ENCODE measurements around the gene ZRANB3. TPM values are rescaled to one million over a fixed set of nuclear protein-coding genes. Genes with fewer than 3 reads are reported as not detected.

ZRANB3 gene
- total RNA-seq, 1 experiment from 2014 or later = 11.3 TPM

DNA sequence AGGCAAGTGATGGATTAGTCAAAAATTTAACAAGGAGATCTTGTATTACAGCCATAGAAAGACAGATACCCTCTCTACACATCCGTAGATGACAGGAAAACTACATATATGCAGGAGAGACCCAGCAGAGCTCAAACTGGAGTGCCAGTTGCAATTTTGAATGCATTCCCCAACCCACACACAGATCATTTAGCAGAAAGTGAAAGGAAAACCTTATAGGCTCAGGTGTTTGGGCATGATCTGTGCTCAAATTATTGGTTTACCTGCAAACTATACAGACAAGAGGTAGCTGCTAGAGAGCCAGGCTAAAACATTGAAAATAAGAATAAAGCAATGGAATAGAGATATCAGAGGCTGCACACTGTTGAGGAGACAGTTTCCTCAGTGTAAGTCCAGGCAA lies 427.2 kb downstream of the ZRANB3 start:
- Histone ChIP-seq H3K9me2 (ENCODE audit: insufficient read depth) (no peaks in the 10 kb centered on the region), H2AFZ (no peak overlapping the region), H4K20me1 (ENCODE audit: insufficient read depth) (no peaks in the 10 kb centered on the region; the same call in 1 of the 2 replicates), H3K4me1 (replicated peaks; ENCODE audit: insufficient read depth) (no peaks in the 10 kb centered on the region), H3K9me3 (ENCODE audit: insufficient read depth, low read depth) (0 out of 2 replicates have a peak, but pooled peaks cover 2% of the 10 kb centered on the region), H3K36me3 (ENCODE audit: low read depth) (no peaks in the 10 kb centered on the region), H3K27ac (no peak overlapping the region), H3K27me3 (ENCODE audit: insufficient read depth, low read depth) (no peaks in the 10 kb centered on the region), H3K4me2 (no peak overlapping the region), H3K79me2 (ENCODE audit: low read depth) (no peaks in the 10 kb centered on the region), H3K4me3 (no peak overlapping the region), H3F3A (ENCODE audit: insufficient read depth, low read depth) (no peaks in the 10 kb centered on the region)
- no TSS peak for BruUV-seq (replicated peaks)
- CTCF ChIA-PET = no interaction called here
- POLR2A ChIA-PET (ENCODE audit: unreplicated experiment) = no interaction called here
- no peak for TF ChIP-seq EZH2 (IDR thresholded peaks at IDR 0.05; ENCODE audit: low read depth)
- TF ChIP-seq CTCF (conservative IDR thresholded peaks at IDR 0.05) = no peak
- intact Hi-C loops (cut with micrococcal nuclease; ENCODE audit: unreplicated experiment) = no loop called here
- no peak for DNase-seq

DNA sequence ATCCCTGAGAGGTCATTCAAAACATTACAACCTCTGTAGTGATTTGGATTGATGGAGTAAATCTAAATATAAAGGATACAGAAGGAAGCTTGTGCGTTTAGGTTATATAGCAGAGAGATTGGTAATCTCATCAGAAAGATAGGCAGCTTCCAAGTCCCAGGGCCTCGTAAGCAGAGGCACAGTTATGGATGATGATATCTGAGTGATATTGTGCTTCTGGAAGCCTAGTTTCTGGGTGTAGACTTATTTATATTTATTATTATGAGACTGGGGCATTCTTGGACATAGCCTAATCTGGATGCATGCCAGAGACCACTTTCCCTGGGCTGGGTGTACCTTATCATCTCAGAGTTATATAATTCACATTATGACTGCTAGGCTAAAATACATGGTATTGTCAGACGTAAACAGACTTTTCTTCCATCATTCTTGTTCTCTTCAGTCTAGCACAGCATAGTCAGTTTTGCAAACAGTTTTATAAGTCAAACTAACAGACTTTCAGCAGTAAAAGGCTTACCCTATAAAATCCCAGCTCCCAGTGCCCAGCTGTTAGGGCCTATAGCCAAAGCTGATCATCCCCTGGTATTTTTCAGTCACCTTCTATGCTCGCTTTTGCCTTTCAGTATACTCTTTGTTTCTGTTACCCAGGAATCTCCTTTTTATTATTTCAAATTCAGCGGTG lies 431.1 kb downstream of the ZRANB3 start:
- H2AFZ ChIP-seq = no peak overlapping the region
- no peaks in the 10 kb centered on the region; the same call in 1 of the 2 replicates for H4K20me1 ChIP-seq (ENCODE audit: insufficient read depth)
- H3K4me2 ChIP-seq = no peak overlapping the region
- peaks cover under 1% of the 10 kb centered on the region; the same call in 1 of the 2 replicates for H3K36me3 ChIP-seq (ENCODE audit: low read depth)
- H3K4me3 ChIP-seq = no peak overlapping the region
- H3K79me2 ChIP-seq (ENCODE audit: low read depth) = no peaks in the 10 kb centered on the region
- no peaks in the 10 kb centered on the region for H3K27me3 ChIP-seq (ENCODE audit: insufficient read depth, low read depth)
- no peaks in the 10 kb centered on the region for H3K4me1 ChIP-seq (replicated peaks; ENCODE audit: insufficient read depth)
- no peak for DNase-seq
- TF ChIP-seq EZH2 (IDR thresholded peaks at IDR 0.05; ENCODE audit: low read depth) = no peak
- intact Hi-C loops (cut with micrococcal nuclease; ENCODE audit: unreplicated experiment) = no loop called here
- H3K9me3 ChIP-seq (ENCODE audit: insufficient read depth, low read depth) = 0 out of 2 replicates have a peak, but pooled peaks cover 2% of the 10 kb centered on the region
- H3F3A ChIP-seq (ENCODE audit: insufficient read depth, low read depth) = no peaks in the 10 kb centered on the region
- ChIA-PET CTCF (no interaction called here), POLR2A (ENCODE audit: unreplicated experiment) (no interaction called here)
- H3K27ac ChIP-seq = no peak overlapping the region
- H3K9me2 ChIP-seq (ENCODE audit: insufficient read depth) = no peaks in the 10 kb centered on the region
- no TSS peak for BruUV-seq (replicated peaks)

DNA sequence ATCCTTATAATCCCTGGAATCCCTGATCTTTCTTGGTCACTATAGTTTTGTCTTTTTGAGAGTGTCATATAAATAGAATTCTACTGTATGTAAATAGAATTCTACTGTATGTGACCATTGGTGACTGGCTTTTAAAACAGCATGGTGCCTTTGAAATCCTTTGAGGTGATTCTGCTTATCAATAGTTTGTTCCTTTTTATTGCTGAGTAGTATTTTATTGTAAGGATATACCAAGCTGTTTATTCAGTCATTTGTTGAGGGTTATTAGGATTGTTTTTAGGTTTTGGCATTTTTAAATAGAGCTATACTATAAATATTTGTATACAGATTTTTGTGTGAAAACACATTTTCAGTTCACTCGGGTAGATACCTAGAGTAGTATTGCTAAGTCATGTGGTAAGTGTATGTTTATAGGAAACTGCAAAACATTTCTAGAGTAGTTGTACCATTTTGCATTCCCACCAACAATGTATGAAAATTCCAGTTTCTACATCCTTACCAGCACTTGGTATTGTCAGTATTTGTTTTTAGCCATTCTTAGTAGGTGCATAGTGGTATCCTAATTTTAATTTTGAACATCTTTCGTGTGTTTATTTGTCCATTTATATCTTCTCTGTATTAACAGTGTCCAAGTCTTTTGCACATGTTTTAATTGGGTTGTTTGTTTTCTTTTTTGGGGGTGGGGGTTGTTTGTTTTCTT lies 433.3 kb downstream of the ZRANB3 start:
- Histone ChIP-seq H3K79me2 (ENCODE audit: low read depth) (no peaks in the 10 kb centered on the region), H4K20me1 (ENCODE audit: insufficient read depth) (no peaks in the 10 kb centered on the region; the same call in 1 of the 2 replicates), H3K36me3 (ENCODE audit: low read depth) (peaks cover 14% of the 10 kb centered on the region), H3K4me2 (no peak overlapping the region), H3F3A (ENCODE audit: insufficient read depth, low read depth) (no peaks in the 10 kb centered on the region), H3K9me3 (ENCODE audit: insufficient read depth, low read depth) (0 out of 2 replicates have a peak, but pooled peaks cover 2% of the 10 kb centered on the region), H3K27ac (no peak overlapping the region), H3K27me3 (ENCODE audit: insufficient read depth, low read depth) (no peaks in the 10 kb centered on the region), H3K4me3 (no peak overlapping the region), H3K9me2 (ENCODE audit: insufficient read depth) (no peaks in the 10 kb centered on the region), H3K4me1 (replicated peaks; ENCODE audit: insufficient read depth) (no peaks in the 10 kb centered on the region), H2AFZ (no peak overlapping the region)
- intact Hi-C loops (cut with micrococcal nuclease; ENCODE audit: unreplicated experiment) = no loop called here
- DNase-seq = no peak
- BruUV-seq (replicated peaks) = no TSS peak
- POLR2A ChIA-PET (ENCODE audit: unreplicated experiment) = no interaction called here
- CTCF ChIA-PET = no interaction called here
- TF ChIP-seq EZH2 (IDR thresholded peaks at IDR 0.05; ENCODE audit: low read depth) = no peak
- TF ChIP-seq CTCF (conservative IDR thresholded peaks at IDR 0.05) = no peak
